SKM-1 treated with dmso at 0.1 percent for 144 hours (cell line): ENCODE measurements around the gene ADIPOR2.
"Not testable (repeated sequence)": the region's sequence is repeated elsewhere in the genome, so short reads cannot be mapped to it uniquely, and the experiment has no call there.

ENCODE experiments used
- DNase-seq: peaks from one replicate; lab custom pipeline; 2025; ENCODE audit not compliant: unreplicated experiment; lab: John Stamatoyannopoulos, UW

Gene ADIPOR2

GRCh38 chr12:1810201-1810930, 119.5 kb downstream of the ADIPOR2 start:
- DNase-seq, result no peak

- DNase-seq, result no peak
Measured at GRCh38 chr12:1810931-1811280, 120.0 kb downstream of the ADIPOR2 start.

- DNase-seq, result peak; percentile 58
Measured at GRCh38 chr12:1811281-1811947, 120.5 kb downstream of the ADIPOR2 start.

GRCh38 chr12:1811948-1812291, 121.0 kb downstream of the ADIPOR2 start:
- DNase-seq, result no peak

- peak; percentile 72 for DNase-seq
Measured at GRCh38 chr12:1812650-1813302, 121.9 kb downstream of the ADIPOR2 start.

DNA sequence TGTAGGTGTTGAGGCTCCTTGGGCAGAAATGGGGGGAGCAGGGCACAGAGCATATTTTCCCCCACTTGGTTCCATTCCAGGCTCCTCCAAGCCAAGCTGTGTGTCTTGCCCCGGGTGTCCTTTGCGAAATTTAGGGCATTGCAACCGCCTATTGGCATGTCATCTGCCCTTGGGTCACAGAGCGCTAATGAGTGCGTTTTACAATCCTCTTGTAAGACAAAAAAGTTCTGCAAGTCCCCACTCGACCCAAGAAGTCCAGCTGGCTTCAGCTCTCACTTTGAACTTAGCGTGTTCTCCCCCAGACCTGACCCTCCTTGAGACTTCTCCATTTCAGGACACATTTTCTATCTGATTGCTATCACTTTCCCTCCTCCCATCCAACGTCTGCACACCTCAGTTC, 123.4 kb downstream of the ADIPOR2 start:
- DNase-seq, result no peak

GRCh38 chr12:1815108-1815507, 124.2 kb downstream of the ADIPOR2 start:
- DNase-seq, result no peak

GRCh38 chr12:1815814-1816729, 125.2 kb downstream of the ADIPOR2 start:
- DNase-seq, result no peak

- no peak for DNase-seq
Measured at GRCh38 chr12:1816730-1817348, 126.0 kb downstream of the ADIPOR2 start.

DNA sequence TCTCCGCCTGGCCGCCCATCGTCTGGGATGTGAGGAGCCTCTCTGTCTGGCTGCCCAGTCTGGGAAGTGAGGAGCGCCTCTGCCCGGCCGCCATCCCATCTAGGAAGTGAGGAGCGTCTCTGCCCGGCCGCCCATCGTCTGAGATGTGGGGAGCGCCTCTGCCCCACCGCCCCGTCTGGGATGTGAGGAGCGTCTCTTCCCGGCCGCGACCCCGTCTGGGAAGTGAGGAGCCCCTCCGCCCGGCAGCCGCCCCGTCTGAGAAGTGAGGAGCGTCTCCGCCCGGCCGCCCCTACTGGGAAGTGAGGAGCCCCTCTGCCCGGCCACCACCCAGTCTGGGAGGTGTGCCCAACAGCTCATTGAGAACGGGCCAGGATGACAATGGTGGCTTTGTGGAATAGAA, 127.1 kb downstream of the ADIPOR2 start:
- not testable (repeated sequence) for DNase-seq

DNA sequence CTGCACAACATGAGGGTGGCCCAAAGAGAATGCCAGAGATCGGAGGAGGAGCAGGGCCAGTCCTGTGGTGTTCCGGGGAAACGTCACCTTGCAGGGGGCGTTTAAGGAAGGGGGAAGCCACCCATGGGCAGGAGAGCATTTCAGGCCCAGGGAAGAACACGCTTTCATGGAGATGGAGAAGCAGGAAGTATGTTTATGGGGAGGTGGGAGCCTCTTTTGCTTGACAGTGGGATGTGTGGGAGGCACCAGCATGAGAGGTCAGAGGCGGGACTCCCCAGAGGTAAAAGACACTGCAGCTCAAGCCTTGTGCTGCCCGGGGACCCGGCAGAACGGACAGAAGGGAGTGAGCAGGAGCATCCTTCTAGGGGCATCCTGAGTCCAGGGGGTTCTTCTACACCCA, 128.2 kb downstream of the ADIPOR2 start:
- DNase-seq, result no peak

DNA sequence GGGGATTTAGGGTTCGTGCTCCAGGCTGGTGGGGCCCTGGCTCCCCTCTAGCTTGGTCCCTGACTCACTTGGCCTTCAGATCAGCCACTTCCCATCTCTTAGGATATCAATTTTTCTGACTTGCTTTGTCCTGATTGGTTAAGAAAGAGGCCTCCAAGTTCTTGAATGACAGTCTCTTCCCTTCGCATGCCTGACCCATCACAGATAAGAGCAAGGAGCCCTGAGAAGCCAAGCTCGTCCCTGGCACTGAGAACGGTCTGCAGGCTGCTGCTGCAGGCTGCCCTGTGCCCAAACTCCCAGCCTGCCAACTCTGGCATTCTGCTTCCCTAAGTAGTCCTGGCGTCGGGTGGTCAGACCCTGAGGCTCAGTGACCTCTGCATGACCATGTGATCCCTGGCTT, 128.7 kb downstream of the ADIPOR2 start:
- no peak for DNase-seq

- no peak for DNase-seq
Measured at GRCh38 chr12:1820191-1820895, 129.5 kb downstream of the ADIPOR2 start, which contains the start of gene LRTM2. Gene LRTM2, plus strand, starts transcription at chr12:1820565. Its CDS starts 7,584 bp downstream, at chr12:1828149.

DNA sequence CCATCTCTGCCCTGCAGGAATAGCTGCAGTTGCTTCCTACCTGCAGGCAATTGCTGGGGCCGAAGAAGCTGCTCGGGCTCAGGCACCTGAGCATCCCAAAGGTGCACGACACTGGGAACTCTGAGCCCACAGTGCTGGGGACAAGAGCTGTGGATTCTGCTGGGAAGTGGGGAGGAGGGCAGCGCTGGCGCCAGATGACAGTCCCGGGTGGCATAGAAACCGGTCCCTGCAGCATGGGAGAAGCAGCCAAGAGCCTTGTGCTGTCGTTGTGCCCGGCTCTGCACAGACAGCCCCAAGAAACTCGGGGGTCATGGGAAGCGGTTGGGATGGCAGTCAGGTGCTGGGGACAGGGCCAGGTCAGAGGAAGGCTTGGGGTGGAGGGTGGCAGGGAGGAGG, 130.0 kb downstream of the ADIPOR2 start:
- DNase-seq, result no peak

DNA sequence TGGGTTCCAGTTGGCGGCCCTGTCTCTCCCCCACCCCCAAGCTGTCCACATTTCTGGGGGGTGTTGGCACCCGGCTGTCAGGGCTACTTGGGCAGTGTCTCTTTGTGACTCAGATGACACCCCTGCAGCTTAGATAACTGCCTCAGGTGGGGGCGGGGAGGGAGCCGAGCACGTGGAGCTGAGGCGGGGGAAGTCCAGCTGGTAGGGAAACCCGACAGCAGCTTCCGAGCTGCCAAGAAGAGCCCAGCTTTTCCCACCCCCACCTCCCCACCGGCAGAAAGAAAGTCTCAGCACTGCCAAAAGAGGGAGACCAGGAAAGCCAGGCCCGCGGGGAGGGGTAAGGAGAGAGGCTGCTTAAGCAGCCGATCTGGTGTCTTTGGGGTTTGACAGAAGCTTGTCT, 130.9 kb downstream of the ADIPOR2 start:
- no peak for DNase-seq

DNA sequence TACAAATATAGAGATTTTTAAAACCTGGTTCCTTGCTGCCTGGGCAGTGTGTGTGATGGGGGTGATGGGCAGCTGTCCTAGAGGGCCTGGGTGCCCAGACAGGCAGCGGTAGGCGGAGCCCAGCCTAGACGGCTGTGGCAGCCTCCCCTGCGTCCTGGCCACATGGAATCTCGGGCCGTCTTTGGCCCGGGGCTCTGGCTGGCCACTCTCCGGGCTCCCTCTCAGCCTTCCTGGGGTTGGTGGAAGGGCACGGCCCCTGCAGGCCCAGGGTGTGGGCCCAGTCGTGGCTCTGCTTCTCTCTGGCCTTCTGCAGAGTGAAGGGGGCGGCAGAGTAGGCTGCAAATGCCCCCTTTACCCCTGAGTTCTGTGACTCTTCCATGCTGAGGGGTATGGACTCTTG, 131.8 kb downstream of the ADIPOR2 start:
- no peak for DNase-seq

- no peak for DNase-seq
Measured at GRCh38 chr12:1823237-1823636, 132.4 kb downstream of the ADIPOR2 start.

DNA sequence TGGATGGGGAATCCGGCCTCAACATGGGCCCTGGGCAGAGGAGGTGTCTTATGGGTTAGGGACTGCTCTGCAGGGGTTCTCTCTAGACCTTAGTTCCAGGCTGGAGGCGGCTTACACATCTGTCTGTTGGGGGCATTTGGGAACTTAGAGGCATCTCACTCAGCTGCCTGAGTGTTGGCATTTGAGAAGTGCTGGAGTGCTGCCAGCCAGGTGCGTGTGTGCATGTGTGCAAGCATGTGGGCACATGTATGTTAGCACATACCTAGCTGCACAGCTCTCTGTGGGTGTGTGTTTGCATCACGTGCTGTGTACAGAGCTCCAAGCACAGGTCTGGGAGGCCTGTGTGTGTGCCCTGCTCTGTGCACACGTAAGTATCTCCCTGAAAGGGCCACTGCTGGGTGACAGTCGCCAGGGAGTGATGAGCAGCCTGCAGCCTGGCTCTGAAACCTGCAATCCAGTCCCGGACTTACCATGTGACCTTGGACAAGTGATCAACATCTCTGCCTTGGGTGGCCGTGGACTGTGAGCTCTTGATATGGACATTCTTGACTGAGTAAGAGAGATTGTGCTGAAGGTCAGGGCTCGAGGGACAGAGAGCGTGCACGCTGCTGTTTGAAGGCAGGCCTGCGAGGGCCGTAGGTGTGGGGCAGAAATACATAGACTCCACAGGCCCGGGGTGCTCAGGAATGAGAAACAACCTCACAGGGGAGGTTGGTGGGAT, 134.7 kb downstream of the ADIPOR2 start:
- DNase-seq, result no peak

- no peak for DNase-seq
Measured at GRCh38 chr12:1826401-1826800, 135.5 kb downstream of the ADIPOR2 start.
